RWPE1 (cell line): ENCODE measurements around the gene SMOC2.

ENCODE experiments used
- CTCF ChIA-PET: fragments of 350-600 bp; sonication (Branson Sonifier 250); formaldehyde crosslinking; extraction: SDS; loops from one replicate; lab custom pipeline; 2021; lab: Yijun Ruan, JAX
- POLR2A ChIA-PET: fragments of 400-600 bp; formaldehyde crosslinking; extraction: SDS; loops from one replicate; lab custom pipeline; 2020; ENCODE audit warnings: antibody characterized with exemption; ENCODE audit not compliant: low non-redundant PET; lab: Yijun Ruan, JAX
- DNase-seq: peaks from one replicate; pipeline ENCODE4 v3.0.0; 2012; ENCODE audit warnings: low spot score
- H3K27ac ChIP-seq: fragments of 450-650 bp; 2 replicates; pipeline ENCODE4 v1.5.1; 2017
- CTCF ChIP-seq: fragments of 450-650 bp; conservative IDR thresholded peaks from 2 replicates; pipeline ENCODE4 v1.5.1; 2017; ENCODE audit warnings: low read depth, mild to moderate bottlenecking

The SMOC2 gene

GRCh38 chr6:168634541-168635328 lies 193.8 kb downstream of the SMOC2 start:
- POLR2A ChIA-PET, result no interaction called here
- H3K27ac ChIP-seq, result no peak overlapping the region
- CTCF ChIA-PET, result no interaction called here
- no peak for DNase-seq
- TF ChIP-seq CTCF, result no peak

GRCh38 chr6:168636147-168637004 lies 195.4 kb downstream of the SMOC2 start:
- no peak for DNase-seq
- H3K27ac ChIP-seq, result no peak overlapping the region
- CTCF ChIA-PET, result no interaction called here
- POLR2A ChIA-PET, result no interaction called here
- no peak for TF ChIP-seq CTCF

- H3K27ac ChIP-seq, result peak overlapping the region; percentile 76
- DNase-seq, result peak; percentile 60
- no peak for TF ChIP-seq CTCF
- ChIA-PET POLR2A (interaction anchor here (0.7 kb wide), 1 partner anchor 223 kb away, joined by 7 read pairs; no protein-coding TSS in a partner anchor), CTCF (no interaction called here)
These were observed 196.8 kb downstream of the SMOC2 start for GRCh38 chr6:168637834-168638233.

GRCh38 chr6:168638468-168639271 lies 197.7 kb downstream of the SMOC2 start:
- no peak for DNase-seq
- POLR2A ChIA-PET, result interaction anchor here (0.7 kb wide), 1 partner anchor 222 kb away, joined by 7 read pairs; no protein-coding TSS in a partner anchor
- CTCF ChIA-PET, result interaction anchor here (0.6 kb wide), 1 partner anchor 116 kb away, joined by 4 read pairs; no protein-coding TSS in a partner anchor
- TF ChIP-seq CTCF, result no peak
- H3K27ac ChIP-seq, result peak overlapping the region; percentile 76

- peak overlapping the region; percentile 64 for H3K27ac ChIP-seq
- ChIA-PET CTCF (no interaction called here), POLR2A (no interaction called here)
- TF ChIP-seq CTCF, result no peak
- DNase-seq, result no peak
These were observed 199.2 kb downstream of the SMOC2 start for GRCh38 chr6:168640181-168640580.

GRCh38 chr6:168640768-168641167 lies 199.8 kb downstream of the SMOC2 start:
- peak overlapping the region; percentile 66; the same call in 1 of the 2 replicates for H3K27ac ChIP-seq
- ChIA-PET CTCF (no interaction called here), POLR2A (no interaction called here)
- DNase-seq, result no peak
- TF ChIP-seq CTCF, result no peak
